ENCODE measurements around the gene PFDN4.
A peak's percentile ranks its signal among the peaks of the same experiment; 100 is the strongest.

PFDN4 gene

GRCh38 chr20:54173653-54174456, 34.0 kb upstream of the PFDN4 start, which contains the start of gene CYP24A1:
Gene CYP24A1, minus strand, starts transcription at chr20:54173986. Its CDS starts 407 bp downstream, at chr20:54173579.
- no peak for DNase-seq (ENCODE audit: low spot score)

- no peak for DNase-seq (ENCODE audit: low spot score)
Observed at GRCh38 chr20:54174457-54175175, 33.3 kb upstream of the PFDN4 start.

- peak; percentile 66 for DNase-seq (ENCODE audit: low spot score)
Observed at GRCh38 chr20:54176610-54177009, 31.3 kb upstream of the PFDN4 start.

- no peak for DNase-seq (ENCODE audit: low spot score)
Observed at GRCh38 chr20:54177378-54177777, 30.5 kb upstream of the PFDN4 start.

GRCh38 chr20:54178256-54178655, 29.6 kb upstream of the PFDN4 start:
- no peak for DNase-seq (ENCODE audit: low spot score)

GRCh38 chr20:54179946-54180345, 27.9 kb upstream of the PFDN4 start:
- no peak for DNase-seq (ENCODE audit: low spot score)

GRCh38 chr20:54180931-54181330, 27.0 kb upstream of the PFDN4 start:
- DNase-seq (ENCODE audit: low spot score), result no peak

GRCh38 chr20:54184071-54184470, 23.8 kb upstream of the PFDN4 start:
- DNase-seq (ENCODE audit: low spot score), result no peak

- DNase-seq (ENCODE audit: low spot score), result no peak
Observed at GRCh38 chr20:54184904-54185626, 22.8 kb upstream of the PFDN4 start.

- no peak for DNase-seq (ENCODE audit: low spot score)
Observed at GRCh38 chr20:54188132-54188849, 19.6 kb upstream of the PFDN4 start.

- DNase-seq (ENCODE audit: low spot score), result no peak
Observed at GRCh38 chr20:54189630-54190029, 18.3 kb upstream of the PFDN4 start.

- no peak for DNase-seq (ENCODE audit: low spot score)
Observed at GRCh38 chr20:54190217-54190616, 17.7 kb upstream of the PFDN4 start.

GRCh38 chr20:54193817-54194216, 14.1 kb upstream of the PFDN4 start:
- no peak for DNase-seq (ENCODE audit: low spot score)

GRCh38 chr20:54194724-54195438, 13.0 kb upstream of the PFDN4 start:
- DNase-seq (ENCODE audit: low spot score), result peak; percentile 60

- DNase-seq (ENCODE audit: low spot score), result no peak
Observed at GRCh38 chr20:54195483-54196472, 12.1 kb upstream of the PFDN4 start.

GRCh38 chr20:54197621-54198604, 10.0 kb upstream of the PFDN4 start:
- DNase-seq (ENCODE audit: low spot score), result peak; percentile 53

GRCh38 chr20:54199283-54199682, 8.6 kb upstream of the PFDN4 start:
- no peak for DNase-seq (ENCODE audit: low spot score)

GRCh38 chr20:54199721-54200176, 8.1 kb upstream of the PFDN4 start:
- DNase-seq (ENCODE audit: low spot score), result peak; percentile 78

Measured in RKO (cell line).